Esophagus squamous epithelium (tissue), 4 donors: ENCODE results near the gene ZNF761.
"Not testable (repeated sequence)": the region's sequence is repeated elsewhere in the genome, so short reads cannot be mapped to it uniquely, and the experiment has no call there.

Experiments
- POLR2A ChIP-seq, 4 donors: fragments of 450-650 bp; IDR thresholded peaks; one replicate each; pipeline ENCODE4 v1.6.1; 2017; ENCODE audit warnings: antibody characterized with exemption in 4 of 4, mild to moderate bottlenecking in 4 of 4, moderate library complexity in 3 of 4
- TF ChIP-seq, protein P1 (sequence below), 6 experiments: fragments of 450-650 bp in 4 of 6; fragments of 200-600 bp in 2 of 6; sonication (generic) in 2 of 6; IDR thresholded peaks; one replicate each; pipeline ENCODE4 v1.5.1; 2016 to 2019; ENCODE audit warnings: antibody characterized with exemption in 6 of 6, mild to moderate bottlenecking in 4 of 6, moderate library complexity in 4 of 6

DNA sequence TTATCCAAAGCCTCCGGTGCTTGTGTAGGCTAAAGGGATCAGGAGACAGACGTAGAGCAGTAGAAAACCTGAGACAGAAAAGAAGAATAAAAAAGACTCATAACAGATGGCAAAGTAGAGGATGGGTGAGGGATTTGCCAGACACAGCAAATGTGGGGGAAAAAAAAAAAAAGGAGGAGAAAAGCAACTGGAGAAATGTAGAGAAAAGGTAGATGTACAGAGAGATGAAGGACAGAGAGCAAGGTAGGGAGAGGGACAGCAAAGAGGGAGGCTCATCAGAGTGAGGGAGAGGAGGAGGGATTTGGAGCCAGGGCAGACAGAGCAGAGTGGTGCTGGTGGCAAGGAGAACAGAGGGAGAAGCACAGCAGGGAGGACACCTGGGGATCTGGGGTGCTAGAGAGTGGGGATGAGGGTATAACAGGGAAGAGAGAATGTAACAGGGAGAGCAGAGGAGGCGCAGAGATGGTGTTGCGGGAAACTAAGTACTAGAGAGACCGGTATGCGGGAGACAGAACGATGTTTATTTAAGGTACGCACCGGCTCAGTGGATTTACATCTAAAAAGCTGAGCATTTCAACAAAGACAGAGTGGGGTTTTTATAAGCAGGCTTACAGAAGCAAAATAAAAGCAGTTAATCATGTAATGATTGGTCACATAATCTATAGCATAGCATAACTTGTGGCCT lies 35.8 kb upstream of the ZNF761 start:
- TF ChIP-seq, protein P1, sequence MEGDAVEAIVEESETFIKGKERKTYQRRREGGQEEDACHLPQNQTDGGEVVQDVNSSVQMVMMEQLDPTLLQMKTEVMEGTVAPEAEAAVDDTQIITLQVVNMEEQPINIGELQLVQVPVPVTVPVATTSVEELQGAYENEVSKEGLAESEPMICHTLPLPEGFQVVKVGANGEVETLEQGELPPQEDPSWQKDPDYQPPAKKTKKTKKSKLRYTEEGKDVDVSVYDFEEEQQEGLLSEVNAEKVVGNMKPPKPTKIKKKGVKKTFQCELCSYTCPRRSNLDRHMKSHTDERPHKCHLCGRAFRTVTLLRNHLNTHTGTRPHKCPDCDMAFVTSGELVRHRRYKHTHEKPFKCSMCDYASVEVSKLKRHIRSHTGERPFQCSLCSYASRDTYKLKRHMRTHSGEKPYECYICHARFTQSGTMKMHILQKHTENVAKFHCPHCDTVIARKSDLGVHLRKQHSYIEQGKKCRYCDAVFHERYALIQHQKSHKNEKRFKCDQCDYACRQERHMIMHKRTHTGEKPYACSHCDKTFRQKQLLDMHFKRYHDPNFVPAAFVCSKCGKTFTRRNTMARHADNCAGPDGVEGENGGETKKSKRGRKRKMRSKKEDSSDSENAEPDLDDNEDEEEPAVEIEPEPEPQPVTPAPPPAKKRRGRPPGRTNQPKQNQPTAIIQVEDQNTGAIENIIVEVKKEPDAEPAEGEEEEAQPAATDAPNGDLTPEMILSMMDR (IDR thresholded peaks at IDR 0.05), result not testable (repeated sequence)
- TF ChIP-seq POLR2A (IDR thresholded peaks at IDR 0.05), result not testable (repeated sequence)
